HG02759 (cell line): ENCODE measurements around the gene CROCC2.

Experiments
- ATAC-seq: cut with Tn5 transposase; IDR thresholded peaks from one replicate; pipeline ENCODE4 v1.9.1; 2021; ENCODE audit warnings: mild to moderate bottlenecking, moderate library complexity; ENCODE audit not compliant: unreplicated experiment

Gene CROCC2

DNA sequence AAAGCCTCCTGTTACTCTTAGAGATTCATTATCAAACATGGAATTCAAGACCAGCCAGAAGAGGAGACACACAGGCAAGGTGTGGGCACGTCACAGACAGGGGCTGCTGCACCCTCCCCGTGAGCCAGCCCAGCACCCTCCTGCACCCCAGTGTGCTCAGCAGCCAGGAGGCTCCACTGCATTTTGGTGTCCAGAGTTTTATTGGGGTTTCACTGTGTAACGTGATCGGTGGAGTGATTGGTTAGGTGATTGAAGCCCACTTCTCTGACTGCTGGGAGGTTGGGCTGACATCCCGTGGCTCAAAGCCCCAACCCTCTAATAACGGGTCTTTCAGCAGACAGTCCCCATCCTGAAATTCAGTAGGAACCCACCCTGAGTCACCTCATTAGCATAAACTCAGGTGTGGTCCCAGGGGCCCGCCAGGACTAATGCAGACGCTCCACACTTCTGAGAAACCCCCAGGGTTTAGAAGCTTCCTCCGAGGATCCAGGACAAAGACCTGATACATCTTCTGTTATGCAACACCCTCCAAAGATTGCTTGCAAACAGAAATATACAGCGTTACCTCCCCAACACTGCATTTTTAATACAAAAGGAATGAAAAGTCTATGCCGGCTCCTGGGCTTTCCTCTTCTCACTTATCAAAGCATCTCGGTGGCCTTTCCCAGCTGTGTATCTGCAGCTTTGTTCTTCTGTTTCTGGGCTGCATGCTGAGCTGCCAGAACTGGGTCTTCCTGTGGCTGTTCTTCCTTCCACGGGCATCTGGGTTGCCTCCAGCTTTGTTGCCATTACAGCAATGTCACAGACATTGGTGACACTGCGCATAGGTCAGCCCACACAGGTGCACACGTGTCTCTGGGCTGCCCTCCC, 48.5 kb downstream of the CROCC2 start:
- ATAC-seq = no peak

DNA sequence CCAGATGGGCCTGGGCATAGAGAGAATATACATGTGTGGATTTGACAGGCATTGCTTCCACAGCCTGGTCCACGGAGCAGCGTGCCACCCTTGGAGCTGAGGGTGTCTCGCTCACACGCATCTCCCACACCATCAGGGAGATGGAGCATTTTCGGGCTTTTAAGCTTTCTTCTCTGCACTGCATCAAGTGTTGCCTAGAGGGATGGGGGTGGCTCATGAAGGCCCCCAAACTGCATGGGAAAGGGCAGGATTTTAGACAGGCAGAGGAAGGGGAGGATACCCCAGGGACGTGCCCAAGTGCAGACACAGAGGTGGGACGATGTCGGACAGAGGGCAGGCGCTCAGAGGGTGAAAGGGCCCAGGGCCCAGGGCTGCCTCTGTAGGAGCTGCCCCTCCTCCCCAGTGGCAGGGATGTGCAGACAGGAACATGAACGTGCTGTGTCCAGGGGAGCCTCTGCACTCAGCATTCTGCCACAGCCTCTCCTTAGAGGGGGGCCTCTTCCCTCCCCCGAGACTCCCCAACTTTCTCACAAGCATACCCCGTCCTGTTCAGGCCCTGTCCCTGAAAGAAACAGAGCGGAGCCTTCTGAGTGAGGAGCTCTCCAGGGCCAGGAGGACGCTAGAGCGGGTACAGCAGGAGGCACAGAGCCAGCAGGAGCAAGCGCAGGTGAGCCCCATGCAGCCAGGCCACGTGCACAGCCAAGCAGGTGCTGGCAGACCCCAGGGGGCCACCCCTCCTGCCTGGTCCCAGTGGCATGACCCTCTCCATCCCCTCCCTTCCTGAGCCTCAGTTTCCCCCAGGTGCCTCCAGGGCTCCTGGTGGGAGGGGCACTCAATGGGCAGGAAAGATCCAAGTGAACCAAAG, 49.4 kb downstream of the CROCC2 start:
- no peak for ATAC-seq

DNA sequence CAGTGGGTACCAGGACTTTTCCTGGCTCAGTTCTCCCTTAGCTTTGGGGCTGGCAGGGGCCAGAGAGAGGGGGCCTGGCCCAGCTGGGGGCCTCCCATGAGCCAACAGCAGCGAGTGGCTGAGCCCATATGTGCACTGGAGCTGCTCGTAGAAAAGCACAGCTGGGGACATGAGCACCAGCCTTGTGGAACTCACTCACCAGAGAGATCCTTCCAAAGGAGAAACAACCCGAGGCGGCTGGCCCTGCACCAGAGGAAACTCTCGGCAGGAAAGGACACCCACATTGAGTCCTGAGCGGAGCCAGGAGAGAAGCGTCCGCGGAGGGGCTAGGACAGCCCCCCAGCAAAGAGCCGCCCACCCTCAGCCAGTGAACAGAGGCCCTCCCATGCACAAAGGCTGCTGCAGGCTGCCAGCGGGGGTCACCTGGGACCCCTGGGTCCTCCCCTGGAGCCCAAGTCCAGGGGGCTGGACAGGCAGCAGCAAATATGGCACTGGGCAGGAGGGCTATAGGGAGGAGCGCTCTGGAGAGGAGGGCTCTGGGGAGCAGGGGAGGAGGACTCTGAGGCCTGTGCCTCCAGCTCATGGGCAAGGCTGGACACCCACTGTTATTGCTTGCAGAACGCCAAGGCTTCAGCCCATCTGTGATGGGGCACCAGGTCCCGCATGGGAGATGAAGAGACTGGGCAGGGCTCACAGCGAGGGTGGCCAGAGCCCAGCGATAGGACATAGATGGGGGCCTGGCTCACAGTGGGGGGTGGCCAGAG, 50.2 kb downstream of the CROCC2 start:
- ATAC-seq = no peak

DNA sequence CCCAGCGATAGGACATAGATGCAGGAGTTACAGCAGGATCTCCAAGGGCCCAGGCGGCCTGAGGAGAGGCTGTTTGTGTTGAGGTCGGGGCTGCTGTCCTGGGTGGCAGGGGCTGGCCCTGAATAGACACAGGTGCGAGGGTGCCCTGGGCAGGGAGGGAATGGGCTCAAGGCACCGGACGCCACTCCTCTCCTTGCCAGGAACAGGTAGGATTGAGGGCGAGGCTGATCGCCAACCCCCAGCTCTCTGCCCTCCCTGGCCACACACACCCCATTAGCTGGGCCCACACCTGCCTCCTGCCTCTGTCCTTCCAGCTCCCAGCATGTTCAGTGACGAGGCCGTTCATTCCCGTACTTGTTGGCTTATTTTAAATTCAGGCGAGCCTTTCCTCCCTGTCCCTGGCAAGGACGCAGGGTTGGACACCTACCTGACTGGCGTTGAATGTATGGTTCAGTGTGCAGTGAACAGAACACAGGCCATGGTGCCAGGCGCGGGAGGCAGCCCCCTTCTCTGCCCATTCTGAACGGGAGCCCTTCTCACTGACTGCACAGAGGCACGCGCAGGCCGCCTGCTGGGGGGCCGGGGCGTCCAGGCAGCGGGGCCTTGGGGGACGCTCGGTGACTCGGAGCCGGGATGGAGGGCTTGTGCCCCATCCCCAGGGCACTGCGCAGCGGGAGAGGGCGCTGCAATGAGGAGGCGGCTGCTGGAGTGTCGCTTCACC, 51.0 kb downstream of the CROCC2 start:
- ATAC-seq = no peak

DNA sequence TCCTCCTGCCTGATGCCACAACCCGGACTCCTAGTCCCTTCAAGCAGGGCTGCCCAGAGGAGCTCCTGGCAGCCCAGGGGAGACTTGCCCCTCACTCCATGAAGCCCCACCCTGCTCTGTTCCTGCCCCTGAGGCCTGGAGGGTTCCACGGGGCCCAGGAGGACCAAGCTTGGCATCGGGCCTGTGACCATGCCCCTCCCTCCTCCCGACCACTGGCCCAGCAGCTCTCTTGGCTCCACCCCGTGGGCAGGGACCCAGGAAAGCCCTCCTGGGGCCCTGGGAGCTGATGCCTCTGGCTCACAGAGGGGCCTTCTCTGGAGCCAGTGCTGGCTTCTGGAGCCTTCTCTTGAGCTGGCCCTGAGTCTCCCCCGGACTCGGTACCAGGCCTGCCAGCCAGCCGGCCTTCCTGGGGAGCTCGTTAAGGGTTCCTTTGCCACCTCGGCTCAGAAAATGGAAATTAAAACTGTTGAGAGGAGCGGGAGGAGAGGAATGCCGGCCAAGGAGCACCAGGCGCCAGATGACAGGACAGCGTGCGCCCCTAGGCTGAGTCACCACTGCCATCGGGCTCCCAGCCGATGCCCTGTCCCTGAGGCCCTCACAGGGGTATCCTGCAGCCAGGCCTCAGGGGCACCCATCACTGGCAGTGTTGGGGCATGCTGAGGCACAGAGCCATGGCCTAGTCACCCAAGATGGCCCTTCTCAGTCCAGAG, 51.7 kb downstream of the CROCC2 start:
- no peak for ATAC-seq

DNA sequence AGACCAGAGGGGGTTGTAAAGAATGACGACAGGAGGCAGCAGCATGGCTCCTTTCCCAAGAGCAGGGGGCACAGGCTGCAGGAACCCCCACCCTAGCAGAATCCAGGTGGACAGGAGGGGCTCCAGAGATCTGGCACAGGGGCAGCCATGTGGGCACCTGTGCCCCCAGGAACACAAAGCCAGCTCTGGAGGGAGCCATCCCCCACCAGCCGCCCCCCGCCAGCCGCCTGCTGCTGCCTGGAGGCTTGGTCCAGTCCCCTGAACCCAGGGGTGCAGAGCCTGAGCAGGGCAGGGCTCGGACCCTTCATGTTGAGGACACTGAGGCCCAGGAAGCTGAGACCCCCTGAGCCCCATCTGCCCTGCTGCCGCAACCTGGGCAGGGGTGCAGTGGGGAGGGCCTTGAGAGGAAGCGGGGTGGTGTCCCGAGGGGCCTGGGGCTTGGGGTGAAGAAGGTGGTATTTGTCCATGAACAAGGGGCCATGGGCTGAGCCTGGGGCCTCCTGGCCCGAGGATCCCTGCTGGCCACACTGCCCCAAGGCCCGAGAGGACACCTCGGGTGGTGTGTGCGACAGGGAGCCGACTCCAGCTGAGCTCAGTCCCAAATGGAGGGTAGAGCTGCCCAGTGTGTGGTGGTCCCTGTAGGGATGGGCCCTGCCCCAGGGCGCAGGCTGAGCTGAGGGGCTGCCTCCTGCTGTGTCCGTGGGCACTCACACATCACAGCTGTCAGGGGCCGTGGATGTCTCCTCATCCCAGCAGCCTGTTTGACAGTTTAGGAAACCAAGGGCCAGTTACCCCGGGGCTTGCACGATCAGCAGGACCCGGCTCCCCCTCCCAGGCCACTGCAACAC, 52.5 kb downstream of the CROCC2 start:
- no peak for ATAC-seq

DNA sequence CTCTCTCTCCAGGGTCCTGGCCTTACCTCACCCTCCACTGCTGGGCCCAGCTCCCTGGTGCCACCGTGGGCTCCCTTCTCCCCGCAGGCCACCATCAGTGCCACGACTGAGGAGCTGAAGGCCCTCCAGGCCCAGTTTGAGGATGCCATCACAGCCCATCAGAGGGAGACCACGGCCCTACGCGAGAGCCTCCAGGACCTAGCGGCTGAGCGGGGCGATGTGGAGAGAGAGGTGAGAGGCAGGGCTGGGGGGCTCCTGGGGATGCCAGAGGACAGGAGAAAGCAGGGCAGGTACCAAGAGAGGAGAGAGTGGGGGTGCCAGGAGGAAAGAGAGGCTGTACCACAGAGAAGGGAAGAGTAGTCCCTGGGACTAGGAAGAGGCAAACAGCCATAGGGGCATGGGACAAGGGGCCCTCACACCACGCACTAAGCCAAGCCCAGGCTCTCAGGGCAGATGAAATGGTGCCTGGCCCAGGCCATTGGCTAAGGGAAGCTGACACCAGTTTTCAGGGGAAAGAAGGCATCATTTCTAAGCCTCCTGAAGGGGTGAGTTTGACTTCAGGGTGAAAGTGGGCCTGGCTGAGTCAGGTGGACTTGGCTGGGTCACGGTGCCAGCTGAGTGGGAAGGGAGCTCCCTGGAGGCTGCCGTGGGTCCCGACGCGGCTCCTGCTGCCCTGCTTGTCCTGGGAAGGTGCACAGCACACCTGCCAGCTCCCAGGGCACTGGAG, 53.2 kb downstream of the CROCC2 start:
- no peak for ATAC-seq

DNA sequence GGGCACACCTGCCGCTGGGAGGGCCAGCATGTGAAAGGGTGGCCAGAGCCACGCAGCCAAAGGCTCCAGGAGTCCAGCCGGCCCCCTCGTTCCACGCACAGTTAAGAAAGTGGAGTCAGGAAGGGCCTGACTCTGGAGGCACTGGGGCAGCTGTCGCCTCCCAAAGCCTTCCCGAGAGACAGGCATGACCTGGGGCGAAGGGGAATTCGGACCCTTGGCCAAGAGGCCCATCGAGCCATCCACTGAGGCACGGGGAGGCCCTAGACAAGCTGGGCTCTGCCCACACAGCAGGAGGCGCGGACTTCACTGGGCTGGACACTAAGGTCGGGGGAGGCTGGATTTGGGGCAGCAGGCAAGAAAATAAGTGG, 53.8 kb downstream of the CROCC2 start:
- no peak for ATAC-seq

DNA sequence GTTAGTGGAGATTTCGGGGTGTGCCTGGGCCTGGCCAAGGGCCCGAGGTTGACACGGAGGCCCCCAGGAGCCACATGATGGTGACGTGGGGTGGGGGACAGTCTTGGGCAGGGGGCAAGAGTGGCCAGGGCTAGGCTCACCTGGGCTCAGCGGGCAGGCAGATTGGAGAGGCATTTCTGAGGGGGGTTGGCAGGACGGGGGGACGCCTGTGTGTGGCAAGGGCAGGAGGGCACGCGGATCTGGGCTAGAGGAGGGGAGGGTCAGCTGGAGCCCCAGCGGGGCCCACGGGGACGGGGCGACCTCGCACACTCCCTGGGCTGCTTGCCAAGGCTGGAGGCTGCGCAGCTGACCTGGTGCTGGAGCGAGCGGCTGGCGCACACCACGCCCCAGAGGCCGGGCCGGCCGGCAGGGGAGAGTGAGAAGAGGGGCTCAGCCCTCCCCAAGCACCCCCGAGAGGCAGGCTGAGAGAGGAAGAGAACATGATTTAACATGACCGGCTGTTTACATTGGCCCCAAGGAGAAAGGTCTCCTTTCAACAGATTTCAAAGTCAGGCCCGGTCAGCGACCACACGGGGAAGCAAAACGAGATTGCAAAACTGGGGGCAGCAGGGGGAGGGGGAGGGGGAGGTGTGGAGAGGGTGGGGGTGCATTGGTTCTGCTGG, 54.3 kb downstream of the CROCC2 start:
- ATAC-seq = no peak

DNA sequence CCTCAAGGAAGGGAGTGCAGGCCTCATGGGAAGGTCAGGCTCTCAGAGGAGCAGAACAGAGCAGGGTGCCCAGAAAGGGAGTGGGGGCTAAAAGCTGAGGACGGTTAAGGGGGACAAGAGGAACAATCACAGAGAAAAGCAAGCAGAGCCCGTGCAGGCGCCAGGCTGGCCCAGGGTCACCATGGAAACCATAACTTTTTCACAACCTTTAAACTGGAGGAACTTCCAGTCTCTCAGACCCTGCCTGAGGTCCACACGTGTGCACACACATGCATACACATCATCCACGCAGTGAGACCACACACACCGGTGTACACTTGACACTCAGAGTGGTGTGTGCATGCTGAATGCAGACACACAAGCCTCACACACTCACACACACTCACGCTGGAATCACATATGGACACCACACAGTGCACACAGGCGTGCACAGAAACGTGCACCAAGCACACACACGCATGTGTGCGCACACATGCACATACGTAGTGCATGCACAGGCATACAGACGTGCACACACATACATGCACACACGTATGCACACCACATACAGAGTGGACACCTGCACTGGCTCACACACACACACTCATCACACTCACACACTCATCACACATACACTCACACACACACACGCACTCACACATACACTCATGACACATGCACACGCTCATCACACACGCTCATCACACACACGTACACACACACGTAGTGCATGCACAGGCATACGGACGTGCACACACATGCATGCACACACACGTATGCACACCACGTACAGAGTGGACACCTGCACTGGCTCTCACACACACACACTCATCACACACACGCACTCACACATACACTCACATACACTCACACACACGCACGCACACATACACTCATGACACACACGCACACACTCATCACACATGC, 55.1 kb downstream of the CROCC2 start:
- ATAC-seq = no peak

DNA sequence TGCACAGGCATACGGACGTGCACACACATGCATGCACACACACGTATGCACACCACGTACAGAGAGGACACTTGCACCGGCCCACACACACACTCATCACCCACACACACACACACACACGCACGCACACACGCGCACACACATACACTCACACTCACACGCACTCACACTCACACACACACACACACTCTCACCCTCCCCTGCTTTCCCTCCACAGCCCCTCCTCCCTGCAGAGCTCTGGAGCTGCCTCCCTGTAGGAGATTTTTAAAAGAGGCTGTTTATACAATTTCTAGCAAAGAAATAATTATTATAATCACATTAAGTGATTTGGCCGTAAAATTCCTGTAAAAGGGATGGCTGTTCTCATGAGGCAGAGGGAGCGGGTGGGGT, 55.8 kb downstream of the CROCC2 start:
- no peak for ATAC-seq

DNA sequence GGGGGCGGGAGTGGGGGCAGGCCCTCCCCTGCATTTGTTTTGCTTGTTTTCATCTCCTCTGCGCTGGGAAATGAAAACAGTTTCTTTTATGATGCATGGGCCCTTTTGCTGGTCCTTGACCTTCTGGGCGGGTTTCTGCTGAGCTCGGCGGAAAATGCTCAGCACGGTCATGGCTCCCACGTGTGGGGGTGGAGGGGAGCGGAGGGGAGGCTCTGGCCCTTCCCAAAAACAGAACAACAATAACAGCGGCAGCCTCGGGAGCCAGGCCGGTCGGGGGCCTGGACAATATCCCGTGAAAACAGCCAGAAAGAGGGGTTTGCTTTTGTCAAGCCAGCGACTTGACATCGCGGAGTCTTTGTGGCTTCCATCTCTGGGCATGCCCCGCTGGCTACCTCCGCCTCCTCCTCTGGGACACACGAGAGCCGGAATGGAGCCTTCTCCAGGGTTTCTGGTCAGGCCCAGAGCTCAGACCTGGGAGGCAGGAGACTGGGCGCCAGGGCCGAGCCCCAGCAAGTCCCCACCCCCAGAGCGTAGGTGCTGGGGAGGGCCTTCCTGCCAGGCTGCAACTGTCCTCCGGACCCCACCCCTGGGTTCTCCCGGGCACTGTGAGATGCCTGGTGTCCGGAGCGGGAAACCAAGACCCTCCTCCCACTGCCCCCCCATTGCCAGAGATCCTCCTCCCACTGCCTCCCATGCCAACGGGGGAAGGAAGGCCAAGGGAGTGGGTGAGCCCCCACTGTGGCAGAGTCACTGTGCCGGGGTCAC, 56.3 kb downstream of the CROCC2 start:
- no peak for ATAC-seq

DNA sequence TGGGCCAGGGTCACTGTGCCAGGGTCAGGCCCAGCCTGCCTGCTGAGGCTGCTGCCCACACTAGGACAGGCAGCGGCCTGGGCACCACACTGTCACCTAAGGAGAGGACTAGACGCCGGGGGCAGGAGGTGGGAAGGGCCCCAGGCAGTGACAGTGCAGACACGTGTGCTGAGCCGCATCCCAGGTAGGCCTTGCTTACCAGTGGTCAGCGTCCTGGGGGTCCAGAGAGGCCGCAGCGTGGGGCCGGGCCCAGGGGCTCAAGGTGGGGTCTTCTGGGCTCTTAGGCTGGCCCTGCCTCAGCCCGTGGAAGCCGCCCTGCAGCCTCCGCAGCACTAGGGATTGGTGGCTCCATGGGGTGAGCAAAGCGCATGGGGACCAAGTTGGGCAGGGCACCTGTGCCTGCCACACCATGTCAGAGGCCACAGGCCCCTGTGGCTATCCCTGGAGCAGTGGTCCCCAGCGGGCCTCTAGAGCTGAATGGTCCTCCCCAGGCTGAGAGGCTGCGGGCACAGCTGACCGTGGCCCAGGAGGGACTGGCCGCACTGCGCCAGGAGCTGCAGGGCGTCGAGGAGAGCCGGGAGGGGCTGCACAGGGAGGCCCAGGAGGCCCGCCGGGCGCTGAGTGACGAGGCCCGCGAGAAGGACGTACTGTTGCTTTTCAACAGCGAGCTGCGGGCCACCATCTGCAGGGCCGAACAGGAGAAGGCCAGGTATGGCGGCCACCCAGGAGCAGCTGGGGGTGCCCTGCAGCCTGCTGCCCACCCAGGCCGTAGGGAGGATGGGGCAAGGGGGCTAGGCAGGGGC, 57.1 kb downstream of the CROCC2 start:
- no peak for ATAC-seq

DNA sequence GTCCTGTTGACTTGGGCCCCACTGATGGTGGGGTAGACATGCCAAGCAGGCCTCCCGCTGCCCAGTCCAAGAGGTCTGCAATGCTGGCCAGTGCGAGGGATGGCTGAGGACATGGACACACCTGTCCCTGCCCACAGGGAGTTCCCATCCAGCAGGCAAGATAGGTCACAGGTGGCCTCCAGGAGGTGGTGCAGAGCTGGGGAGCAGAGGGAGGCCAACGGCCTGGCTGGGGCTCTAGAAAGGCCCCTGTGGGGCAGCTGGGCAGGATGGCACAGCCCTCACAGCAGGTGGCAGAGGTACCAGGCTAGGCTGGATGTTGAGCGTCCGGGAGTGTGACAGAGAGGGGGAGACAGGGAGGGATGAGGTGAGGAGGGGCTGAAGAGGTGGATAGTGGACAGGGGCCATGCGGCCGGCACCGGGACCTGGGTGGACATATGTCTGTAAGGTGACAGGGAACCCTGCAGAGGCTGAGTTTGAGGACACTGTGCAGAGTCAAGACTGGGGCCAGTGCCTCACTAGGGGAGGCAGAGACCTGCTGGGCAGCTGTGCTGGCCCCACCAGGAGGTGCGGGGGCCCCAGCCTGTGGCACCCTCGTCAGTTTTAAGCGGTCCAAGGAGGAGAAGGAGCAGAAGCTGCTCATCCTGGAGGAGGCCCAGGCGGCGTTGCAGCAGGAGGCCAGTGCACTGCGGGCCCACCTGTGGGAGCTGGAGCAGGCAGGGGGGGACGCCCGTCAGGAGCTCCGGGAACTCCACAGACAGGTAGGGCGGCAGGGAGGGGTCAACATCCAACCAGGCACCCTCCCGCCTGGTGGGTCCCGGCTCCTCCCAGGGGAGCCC, 58.0 kb downstream of the CROCC2 start:
- ATAC-seq = no peak
